MM.1S (cell line): ENCODE data around the gene TANGO2.

Source experiments
- DNase-seq: peaks from one replicate; pipeline ENCODE4 v3.0.0-alpha.2; 2015
- H2AFZ ChIP-seq: fragments of 300-600 bp; sonication (generic); 2 replicates; pipeline ENCODE4 v1.6.0; 2016; ENCODE audit warnings: antibody characterized with exemption, low read length
- H3F3A ChIP-seq: fragments of 300-600 bp; sonication (generic); 2 replicates; pipeline ENCODE4 v1.6.1; 2016; ENCODE audit warnings: mild to moderate bottlenecking, antibody characterized with exemption, low read length, moderate library complexity, mixed read lengths; ENCODE audit not compliant: insufficient read depth
- H3K27ac ChIP-seq: fragments of 300-600 bp; sonication (generic); 2 replicates; pipeline ENCODE4 v1.5.1; 2016; ENCODE audit warnings: mild to moderate bottlenecking, low read length
- H3K27me3 ChIP-seq: fragments of 300-600 bp; sonication (generic); replicated peaks from 2 replicates; pipeline ENCODE4 v1.6.0; 2016; ENCODE audit warnings: low read length; ENCODE audit not compliant: insufficient read depth
- H3K36me3 ChIP-seq: fragments of 300-600 bp; sonication (generic); replicated peaks from 2 replicates; pipeline ENCODE4 v1.6.1; 2016; ENCODE audit warnings: mild to moderate bottlenecking, low read length, mixed read lengths; ENCODE audit not compliant: insufficient read depth
- H3K4me1 ChIP-seq: fragments of 300-600 bp; sonication (generic); 2 replicates; pipeline ENCODE4 v1.6.1; 2016; ENCODE audit warnings: low read length, mixed read lengths
- H3K4me2 ChIP-seq: fragments of 300-600 bp; sonication (generic); 2 replicates; pipeline ENCODE4 v1.6.0; 2016; ENCODE audit warnings: low read depth, low read length
- H3K4me3 ChIP-seq: fragments of 300-600 bp; sonication (generic); 2 replicates; pipeline ENCODE4 v1.5.1; 2016; ENCODE audit warnings: low read length, mixed read lengths
- H3K79me2 ChIP-seq: fragments of 300-600 bp; sonication (generic); 2 replicates; pipeline ENCODE4 v1.6.1; 2016; ENCODE audit warnings: mixed run types, low read length, mixed read lengths
- H3K9ac ChIP-seq: fragments of 300-600 bp; sonication (generic); 2 replicates; pipeline ENCODE4 v1.6.1; 2016; ENCODE audit warnings: low read length, mixed read lengths
- H3K9me2 ChIP-seq: fragments of 300-600 bp; sonication (generic); replicated peaks from 2 replicates; pipeline ENCODE4 v1.6.1; 2016; ENCODE audit warnings: mild to moderate bottlenecking, low read length, mixed read lengths; ENCODE audit not compliant: insufficient read depth
- H3K9me3 ChIP-seq: fragments of 300-600 bp; sonication (generic); replicated peaks from 2 replicates; pipeline ENCODE4 v1.6.1; 2016; ENCODE audit warnings: mild to moderate bottlenecking, low read length, mixed read lengths; ENCODE audit not compliant: insufficient read depth
- H4K20me1 ChIP-seq: fragments of 300-600 bp; sonication (generic); 2 replicates; pipeline ENCODE4 v1.6.1; 2016; ENCODE audit warnings: mild to moderate bottlenecking, low read length, moderate library complexity, mixed read lengths; ENCODE audit not compliant: insufficient read depth
- CTCF ChIP-seq: fragments of 300-600 bp; sonication (generic); IDR thresholded peaks from 2 replicates; pipeline ENCODE4 v1.5.1; 2016; ENCODE audit warnings: antibody characterized with exemption, low read length, mixed read lengths
- EZH2 ChIP-seq: fragments of 300-600 bp; sonication (generic); optimal IDR thresholded peaks from 2 replicates; pipeline ENCODE3; 2017; ENCODE audit warnings: low read depth, mild to moderate bottlenecking, antibody characterized with exemption, low read length, mixed read lengths
- EZH2phosphoT487 ChIP-seq: fragments of 300-600 bp; sonication (generic); IDR thresholded peaks from 2 replicates; pipeline ENCODE4 v1.6.1; 2018; ENCODE audit warnings: antibody characterized with exemption, low read length

Gene TANGO2

DNA sequence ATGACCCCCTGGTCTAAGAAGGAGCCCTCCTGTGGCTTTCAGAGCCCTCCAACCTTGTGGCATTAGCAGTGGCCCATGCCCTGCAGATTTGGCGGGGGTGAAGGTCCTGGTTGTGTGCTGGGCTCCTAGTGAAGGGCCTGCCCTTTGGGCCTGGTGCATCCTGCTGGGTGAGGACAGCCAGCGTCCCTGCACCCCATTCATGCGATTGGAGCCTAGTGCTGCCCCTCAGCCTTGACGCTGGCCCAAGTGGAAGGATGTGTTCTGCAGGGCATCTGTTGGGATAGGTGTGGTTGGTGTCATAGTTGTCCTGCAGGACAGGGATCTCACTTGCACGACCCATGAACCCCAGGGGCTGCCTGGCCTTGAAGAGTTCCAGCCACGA is 31.0 kb downstream of the TANGO2 start:
- Histone ChIP-seq H3K27me3 (no peaks in the 10 kb centered on the region), H3K9me2 (no peaks in the 10 kb centered on the region), H4K20me1 (no peaks in the 10 kb centered on the region), H2AFZ (no peak overlapping the region), H3K36me3 (no peaks in the 10 kb centered on the region), H3K4me1 (no peaks in the 10 kb centered on the region), H3K79me2 (no peaks in the 10 kb centered on the region), H3K9me3 (no peaks in the 10 kb centered on the region), H3F3A (no peaks in the 10 kb centered on the region), H3K4me2 (no peak overlapping the region), H3K4me3 (no peak overlapping the region), H3K27ac (no peak overlapping the region), H3K9ac (no peak overlapping the region)
- TF ChIP-seq EZH2 (no peak), CTCF (no peak), EZH2phosphoT487 (no peak)
- DNase-seq: no peak

- H3K27ac ChIP-seq: no peak overlapping the region
- no peak for TF ChIP-seq EZH2
- no peak for TF ChIP-seq EZH2phosphoT487
- no peak for TF ChIP-seq CTCF
- H3K79me2 ChIP-seq: no peaks in the 10 kb centered on the region
- H3K9me3 ChIP-seq: no peaks in the 10 kb centered on the region
- no peak overlapping the region for H3K9ac ChIP-seq
- H3K9me2 ChIP-seq: no peaks in the 10 kb centered on the region
- no peak overlapping the region for H2AFZ ChIP-seq
- H3K36me3 ChIP-seq: no peaks in the 10 kb centered on the region
- no peaks in the 10 kb centered on the region for H4K20me1 ChIP-seq
- no peaks in the 10 kb centered on the region for H3K4me1 ChIP-seq
- no peak for DNase-seq
- no peak overlapping the region for H3K4me3 ChIP-seq
- no peak overlapping the region for H3K4me2 ChIP-seq
- H3F3A ChIP-seq: no peaks in the 10 kb centered on the region
- H3K27me3 ChIP-seq: no peaks in the 10 kb centered on the region
Measured at GRCh38 chr22:20052309-20053259, 31.7 kb downstream of the TANGO2 start.

- no peaks in the 10 kb centered on the region for H3F3A ChIP-seq
- H2AFZ ChIP-seq: no peak overlapping the region
- no peaks in the 10 kb centered on the region for H4K20me1 ChIP-seq
- no peaks in the 10 kb centered on the region for H3K9me3 ChIP-seq
- no peaks in the 10 kb centered on the region for H3K4me1 ChIP-seq
- no peaks in the 10 kb centered on the region for H3K79me2 ChIP-seq
- no peak overlapping the region for H3K4me2 ChIP-seq
- H3K9ac ChIP-seq: no peak overlapping the region
- H3K36me3 ChIP-seq: no peaks in the 10 kb centered on the region
- H3K27ac ChIP-seq: no peak overlapping the region
- no peak for TF ChIP-seq EZH2phosphoT487
- TF ChIP-seq CTCF: no peak
- no peak for TF ChIP-seq EZH2
- no peak overlapping the region for H3K4me3 ChIP-seq
- H3K27me3 ChIP-seq: no peaks in the 10 kb centered on the region
- H3K9me2 ChIP-seq: no peaks in the 10 kb centered on the region
- no peak for DNase-seq
Measured at GRCh38 chr22:20053407-20054033, 32.6 kb downstream of the TANGO2 start.
